Left lung (tissue), 14 donors: ENCODE results near the gene PHOX2B. TPM values are rescaled to one million over a fixed set of nuclear protein-coding genes. Genes with fewer than 3 reads are reported as not detected.

Experiments
- ATAC-seq: fragments of 200-7000 bp; cut with Tn5 transposase; one replicate; pipeline ENCODE4 v1.9.1; 2020; ENCODE audit warnings: moderate library complexity
- DNase-seq, 4 donors: peaks; one replicate each; pipeline ENCODE4 v3.0.0-alpha.2; 2013 to 2020
- H3K27ac ChIP-seq, 2 donors: fragments of 200-600 bp; sonication (generic) in 1 of 2; one replicate each; pipeline versions ENCODE4 v1.5.0 to v1.8.0; 2020 to 2021
- H3K27me3 ChIP-seq, 2 donors: fragments of 200-600 bp; sonication (generic) in 1 of 2; one replicate each; pipeline versions ENCODE4 v1.5.0 to v1.8.0; 2020 to 2021
- H3K36me3 ChIP-seq, 2 donors: fragments of 200-600 bp; sonication (generic) in 1 of 2; one replicate each; pipeline versions ENCODE4 v1.5.0 to v1.8.0; 2020 to 2021
- H3K4me1 ChIP-seq, 2 donors: fragments of 200-600 bp; one replicate each; pipeline ENCODE4 v1.8.0; 2021
- H3K4me3 ChIP-seq, 2 donors: fragments of 200-600 bp; sonication (generic) in 1 of 2; one replicate each; pipeline versions ENCODE4 v1.5.0 to v1.8.0; 2020 to 2021; ENCODE audit warnings: mild to moderate bottlenecking in 1 of 2
- H3K9me3 ChIP-seq, 2 donors: fragments of 200-600 bp; sonication (generic) in 1 of 2; one replicate each; pipeline versions ENCODE4 v1.5.0 to v1.8.0; 2020 to 2021
- intact Hi-C, 2 donors: fragments of 100-400 bp; cut with DNase I; formaldehyde crosslinking; loops; one replicate each; pipeline versions ENCODE4 v1.11.2 to v1.14.2; 2022
- long read RNA-seq, 12 donors: library from polyadenylated mRNA in 2 of 12; unstranded in 2 of 12; transcript quantifications; one replicate each; pipeline ENCODE4 v2.0.0 and lab custom pipeline, GENCODE V29; 2019 to 2026
- polyA plus RNA-seq, 6 donors: library from polyadenylated mRNA; unstranded; fragments of 120-200 nt; gene quantifications; one replicate each; pipeline ENCODE4 v1.2.1, GENCODE V29; 2013; ENCODE audit not compliant: insufficient read length in 6 of 6
- total RNA-seq, 2 donors: library from RNA; stranded (reverse); fragmentation: NEBNext Ultra II Directional; extraction: Animal tissue kit (Norgen Biotek cat#: 25700); gene quantifications; one replicate each; pipeline ENCODE4 v1.2.1, GENCODE V29; 2021
- TF ChIP-seq, protein P1 (sequence below), 2 donors: fragments of 200-600 bp; sonication (generic) in 1 of 2; IDR thresholded peaks; one replicate each; pipeline versions ENCODE4 v1.5.0 to v1.8.0; 2021; ENCODE audit warnings: antibody characterized with exemption in 2 of 2
- donor health status: DM: no; HTN: yes; CAD: no.
- donor health status: DM: no; HTN: no; CAD: no.

The PHOX2B gene
- total RNA-seq (not detected), polyA plus RNA-seq (under 1 TPM in 4 of 6 donors, not detected in 2; 0.06 to 0.13 (median 0.06) TPM)
- long read RNA-seq, donor 1: 0 reads
- long read RNA-seq, donor 2: 0 reads
- long read RNA-seq, donor 3: 0 reads
- long read RNA-seq, donor 4: 0 reads
- long read RNA-seq, donor 5: 0 reads
- long read RNA-seq, donor 6: 0 reads
- long read RNA-seq, donor 7: 0 reads
- long read RNA-seq, donor 8: 0 reads
- long read RNA-seq, donor 9: 0 reads
- long read RNA-seq, donor 10: 0 reads
- long read RNA-seq, donor 11: 0 reads
- long read RNA-seq, donor 12: 0 reads

DNA sequence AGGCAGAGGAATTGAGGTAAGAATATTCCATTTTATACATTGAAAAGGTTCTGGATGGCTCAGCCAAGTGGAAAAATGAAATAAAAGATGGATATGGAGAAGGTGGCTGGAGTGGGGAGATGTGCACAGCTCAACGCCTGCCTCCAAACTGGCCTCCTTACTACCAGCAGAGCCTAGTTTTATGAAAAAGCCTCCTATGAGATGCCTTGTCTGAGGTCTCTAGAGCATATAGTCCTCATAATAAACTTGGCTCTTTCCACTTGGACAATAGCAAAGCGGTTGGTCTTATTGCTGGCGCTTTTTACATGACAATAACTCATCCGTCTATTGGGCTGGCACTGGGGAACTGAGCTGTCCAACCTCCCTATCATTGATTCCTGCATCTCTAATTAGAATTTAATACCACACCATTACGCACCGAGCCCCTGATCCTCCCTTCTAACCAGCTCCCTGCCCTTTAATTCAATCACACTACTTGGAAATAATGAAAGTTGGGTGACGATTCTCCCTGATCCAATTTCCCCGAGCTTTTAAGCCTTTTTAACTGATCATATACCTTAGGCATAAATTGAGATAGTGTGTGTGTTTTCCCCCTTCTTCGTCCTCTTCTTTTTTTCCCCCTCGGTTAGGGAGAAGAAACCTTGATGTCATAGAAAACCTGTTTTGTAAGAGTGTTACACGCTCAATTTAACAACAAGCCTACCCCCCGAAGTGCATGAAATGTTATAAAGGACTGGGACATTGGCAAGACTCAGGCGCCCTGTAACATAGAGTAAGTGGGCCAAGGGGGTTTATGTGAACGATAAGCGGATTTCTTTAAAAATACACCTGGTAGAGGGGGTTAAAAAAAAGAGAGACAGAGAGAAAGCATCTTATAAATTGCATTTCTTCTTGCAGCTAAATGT, at the start of gene PHOX2B:
TSS of gene PHOX2B (minus strand) at position 155 of the 905 bp plus-strand sequence. CDS start at position 40, 115 bp downstream.
- intact Hi-C loops: no loop called here
- H3K36me3 ChIP-seq: no peaks in the 10 kb centered on the region
- peaks cover 0 to 12% of the 10 kb centered on the region in 2 donors for H3K4me1 ChIP-seq
- TF ChIP-seq, protein P1, sequence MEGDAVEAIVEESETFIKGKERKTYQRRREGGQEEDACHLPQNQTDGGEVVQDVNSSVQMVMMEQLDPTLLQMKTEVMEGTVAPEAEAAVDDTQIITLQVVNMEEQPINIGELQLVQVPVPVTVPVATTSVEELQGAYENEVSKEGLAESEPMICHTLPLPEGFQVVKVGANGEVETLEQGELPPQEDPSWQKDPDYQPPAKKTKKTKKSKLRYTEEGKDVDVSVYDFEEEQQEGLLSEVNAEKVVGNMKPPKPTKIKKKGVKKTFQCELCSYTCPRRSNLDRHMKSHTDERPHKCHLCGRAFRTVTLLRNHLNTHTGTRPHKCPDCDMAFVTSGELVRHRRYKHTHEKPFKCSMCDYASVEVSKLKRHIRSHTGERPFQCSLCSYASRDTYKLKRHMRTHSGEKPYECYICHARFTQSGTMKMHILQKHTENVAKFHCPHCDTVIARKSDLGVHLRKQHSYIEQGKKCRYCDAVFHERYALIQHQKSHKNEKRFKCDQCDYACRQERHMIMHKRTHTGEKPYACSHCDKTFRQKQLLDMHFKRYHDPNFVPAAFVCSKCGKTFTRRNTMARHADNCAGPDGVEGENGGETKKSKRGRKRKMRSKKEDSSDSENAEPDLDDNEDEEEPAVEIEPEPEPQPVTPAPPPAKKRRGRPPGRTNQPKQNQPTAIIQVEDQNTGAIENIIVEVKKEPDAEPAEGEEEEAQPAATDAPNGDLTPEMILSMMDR (IDR thresholded peaks at IDR 0.05): no peak
- H3K27ac ChIP-seq: no peak within 1 kb of the TSS
- ATAC-seq (no peak), DNase-seq (no peak)
- peaks cover 98 to 100% of the 10 kb centered on the region in 2 donors for H3K27me3 ChIP-seq
- H3K9me3 ChIP-seq: no peaks in the 10 kb centered on the region
- H3K4me3 ChIP-seq: no peak within 1 kb of the TSS

DNA sequence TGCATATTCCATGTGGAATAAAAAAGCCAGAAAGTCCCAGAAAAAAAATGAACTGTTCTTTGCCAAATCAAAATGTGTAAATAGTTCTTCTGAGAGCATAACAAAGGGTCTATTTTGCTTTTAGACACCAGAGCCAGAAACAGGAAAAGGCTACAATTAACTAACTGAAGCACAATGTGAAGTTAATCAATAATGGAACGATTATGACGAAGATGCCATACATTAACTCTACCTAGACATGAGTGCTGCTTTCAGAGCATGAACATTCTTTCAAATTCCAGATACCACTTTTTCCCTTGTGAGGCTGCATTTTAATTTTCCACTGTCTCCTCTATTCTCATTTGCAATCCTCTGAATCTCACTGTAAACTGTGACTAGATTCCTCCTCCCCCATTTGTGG, 48.7 kb upstream of the PHOX2B start:
- Histone ChIP-seq H3K27ac (no peak overlapping the region), H3K36me3 (no peaks in the 10 kb centered on the region), H3K4me3 (no peak overlapping the region), H3K9me3 (no peaks in the 10 kb centered on the region), H3K27me3 (peaks cover 0 to 24% of the 10 kb centered on the region in 2 donors), H3K4me1 (no peaks in the 10 kb centered on the region)
- DNase-seq (no peak), ATAC-seq (no peak)
- intact Hi-C loops: no loop called here
- TF ChIP-seq, protein P1 (IDR thresholded peaks at IDR 0.05): no peak

DNA sequence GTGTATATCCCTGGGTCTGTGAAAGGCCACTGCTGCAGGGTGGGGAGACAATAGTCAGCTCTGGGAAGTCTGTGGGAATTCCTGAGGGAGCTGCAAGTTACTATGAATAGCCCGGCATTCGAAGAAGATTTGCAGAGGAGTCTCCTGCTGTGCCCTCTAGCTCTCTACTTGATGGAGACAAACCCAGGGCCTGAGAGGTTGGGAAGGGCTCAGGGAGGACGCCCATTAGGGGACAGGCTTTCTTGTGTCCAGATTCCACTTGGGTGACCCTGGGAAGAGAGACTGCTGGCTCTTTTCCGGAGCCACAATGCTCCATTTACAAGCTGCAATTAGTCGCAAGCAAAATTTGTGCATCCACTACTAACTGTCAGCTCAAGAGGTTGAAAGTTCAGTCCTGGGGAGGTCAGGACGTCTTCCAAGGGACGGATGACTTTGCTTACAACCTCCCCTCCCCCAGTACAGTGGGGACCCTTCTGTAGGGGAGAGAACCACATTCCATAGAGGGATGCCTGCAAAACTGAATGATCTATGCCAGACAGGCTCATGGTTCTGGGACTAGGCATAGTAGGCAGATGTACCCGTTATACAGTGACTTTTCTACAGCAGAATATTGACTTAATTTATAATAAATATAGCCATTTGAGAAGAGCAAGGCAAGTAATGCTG, 48.2 kb upstream of the PHOX2B start:
- Histone ChIP-seq H3K27ac (no peak overlapping the region), H3K36me3 (no peaks in the 10 kb centered on the region), H3K9me3 (no peaks in the 10 kb centered on the region), H3K4me3 (no peak overlapping the region), H3K27me3 (peaks cover 0 to 29% of the 10 kb centered on the region in 2 donors), H3K4me1 (no peaks in the 10 kb centered on the region)
- DNase-seq: no peak
- ATAC-seq: no peak
- intact Hi-C loops: no loop called here
- TF ChIP-seq, protein P1 (IDR thresholded peaks at IDR 0.05): no peak

DNA sequence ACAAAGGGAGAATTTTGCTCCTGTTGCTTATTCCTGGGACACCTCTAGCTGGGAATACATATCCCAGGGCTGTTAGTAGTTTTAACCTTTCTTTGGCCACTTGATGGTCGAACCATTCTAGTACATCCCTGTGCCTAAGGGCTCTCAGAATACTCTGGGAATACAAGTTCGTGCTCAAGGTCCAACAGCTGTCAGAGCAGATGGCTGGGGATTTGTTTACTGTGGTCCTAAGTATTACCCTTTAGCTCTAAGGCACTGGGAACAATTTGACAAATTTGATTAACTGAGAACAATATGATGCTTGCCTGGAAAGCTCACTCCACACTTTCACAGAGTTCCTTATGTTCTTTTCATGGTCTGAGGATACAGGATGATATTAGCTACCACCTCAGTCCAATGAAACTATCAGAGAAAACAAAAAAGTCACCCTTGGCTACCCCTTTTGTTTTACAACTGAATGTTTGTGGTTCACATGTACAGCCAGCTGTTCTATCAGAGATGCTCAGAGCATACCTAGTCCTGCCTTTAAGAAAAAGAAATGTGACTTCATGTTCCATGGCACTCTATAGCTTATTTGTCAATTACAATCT, 47.4 kb upstream of the PHOX2B start:
- no peaks in the 10 kb centered on the region for H3K4me1 ChIP-seq
- peak in 1 of 4 donors; percentile 5 for DNase-seq
- intact Hi-C loops: no loop called here
- TF ChIP-seq, protein P1 (IDR thresholded peaks at IDR 0.05): no peak
- ATAC-seq: no peak
- H3K27ac ChIP-seq: no peak overlapping the region
- H3K36me3 ChIP-seq: no peaks in the 10 kb centered on the region
- H3K9me3 ChIP-seq: no peaks in the 10 kb centered on the region
- peaks cover 0 to 29% of the 10 kb centered on the region in 2 donors for H3K27me3 ChIP-seq
- H3K4me3 ChIP-seq: no peak overlapping the region
